OCI-LY7 (cell line): Measurements from ENCODE around the gene ACP7.

ENCODE experiments used
- EZH2phosphoT487 ChIP-seq: fragments of 200-600 bp; sonication (generic); IDR thresholded peaks from 2 replicates; pipeline ENCODE4 v1.6.1; 2018; ENCODE audit warnings: low read depth, borderline replicate concordance, mild to moderate bottlenecking, mixed run types, antibody characterized with exemption, low read length, moderate library complexity, mixed read lengths
- TF ChIP-seq, protein P1 (sequence below): fragments of 200-600 bp; sonication (generic); conservative IDR thresholded peaks from 2 replicates; pipeline ENCODE4 v1.5.1; 2014; ENCODE audit warnings: mild to moderate bottlenecking, antibody characterized with exemption, low read length, moderate library complexity, mixed read lengths

DNA sequence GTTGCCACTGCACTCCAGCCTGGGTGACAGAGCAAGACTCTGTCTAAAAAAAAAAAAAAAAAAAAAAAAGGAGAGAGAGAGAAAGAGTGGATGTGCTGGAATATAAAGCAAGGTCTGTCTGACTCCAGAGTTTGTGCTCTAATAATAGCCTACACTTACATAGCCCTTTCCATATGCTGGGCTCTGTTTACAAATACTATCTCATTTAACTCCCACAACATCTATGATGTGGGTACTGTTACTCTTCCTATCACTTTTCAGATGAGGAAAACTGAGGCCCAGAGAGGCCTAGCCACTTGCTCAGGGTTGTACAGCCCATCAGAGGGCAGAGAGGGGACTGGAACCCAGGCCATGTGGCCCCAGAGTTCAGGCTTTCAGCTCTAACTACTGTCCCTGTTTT lies 25.5 kb downstream of the ACP7 start:
- TF ChIP-seq, protein P1, sequence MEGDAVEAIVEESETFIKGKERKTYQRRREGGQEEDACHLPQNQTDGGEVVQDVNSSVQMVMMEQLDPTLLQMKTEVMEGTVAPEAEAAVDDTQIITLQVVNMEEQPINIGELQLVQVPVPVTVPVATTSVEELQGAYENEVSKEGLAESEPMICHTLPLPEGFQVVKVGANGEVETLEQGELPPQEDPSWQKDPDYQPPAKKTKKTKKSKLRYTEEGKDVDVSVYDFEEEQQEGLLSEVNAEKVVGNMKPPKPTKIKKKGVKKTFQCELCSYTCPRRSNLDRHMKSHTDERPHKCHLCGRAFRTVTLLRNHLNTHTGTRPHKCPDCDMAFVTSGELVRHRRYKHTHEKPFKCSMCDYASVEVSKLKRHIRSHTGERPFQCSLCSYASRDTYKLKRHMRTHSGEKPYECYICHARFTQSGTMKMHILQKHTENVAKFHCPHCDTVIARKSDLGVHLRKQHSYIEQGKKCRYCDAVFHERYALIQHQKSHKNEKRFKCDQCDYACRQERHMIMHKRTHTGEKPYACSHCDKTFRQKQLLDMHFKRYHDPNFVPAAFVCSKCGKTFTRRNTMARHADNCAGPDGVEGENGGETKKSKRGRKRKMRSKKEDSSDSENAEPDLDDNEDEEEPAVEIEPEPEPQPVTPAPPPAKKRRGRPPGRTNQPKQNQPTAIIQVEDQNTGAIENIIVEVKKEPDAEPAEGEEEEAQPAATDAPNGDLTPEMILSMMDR: no peak
- no peak for TF ChIP-seq EZH2phosphoT487
